ENCODE measurements around the gene CYP4V2.

The CYP4V2 gene

GRCh38 chr4:186201535-186202230 lies 10.3 kb downstream of the CYP4V2 start:
- peak; percentile 46 to 50 (median 47) for TF ChIP-seq CTCF (IDR thresholded peaks at IDR 0.05; ENCODE audit: unreplicated experiment in 3 of 3)
- peaks cover 15% of the 10 kb centered on the region for H3K36me3 Mint-ChIP-seq (ENCODE audit: low read depth)
- H3K9me3 Mint-ChIP-seq: peaks cover 5% of the 10 kb centered on the region
- H3K27me3 Mint-ChIP-seq (ENCODE audit: low read depth): peaks cover 3% of the 10 kb centered on the region
- H3K4me3 Mint-ChIP-seq: no peak overlapping the region
- no peak overlapping the region for H3K27ac Mint-ChIP-seq
- H3K4me1 Mint-ChIP-seq: peaks cover 11% of the 10 kb centered on the region

- peaks cover 5% of the 10 kb centered on the region for H3K9me3 Mint-ChIP-seq
- TF ChIP-seq CTCF (IDR thresholded peaks at IDR 0.05; ENCODE audit: unreplicated experiment in 3 of 3): no peak
Measured at GRCh38 chr4:186202490-186203140, 11.2 kb downstream of the CYP4V2 start.

GRCh38 chr4:186203406-186203805 lies 12.0 kb downstream of the CYP4V2 start:
- no peak for TF ChIP-seq CTCF (IDR thresholded peaks at IDR 0.05; ENCODE audit: unreplicated experiment in 3 of 3)

More at GRCh38 chr4:186202490-186203140, 11.2 kb downstream of the CYP4V2 start:
- Mint-ChIP-seq H3K27ac (peak overlapping the region in 2 of 3 experiments; percentile 10 to 81), H3K4me3 (no peak overlapping the region), H3K36me3 (ENCODE audit: low read depth) (peaks cover 7% of the 10 kb centered on the region), H3K27me3 (ENCODE audit: low read depth) (peaks cover 3% of the 10 kb centered on the region), H3K4me1 (peaks cover 11% of the 10 kb centered on the region)

GRCh38 chr4:186204103-186204559 lies 12.8 kb downstream of the CYP4V2 start:
- Mint-ChIP-seq H3K27ac (peak overlapping the region in 2 of 3 experiments; percentile 24 to 81), H3K4me1 (peaks cover 11% of the 10 kb centered on the region), H3K4me3 (no peak overlapping the region), H3K27me3 (ENCODE audit: low read depth) (peaks cover 3% of the 10 kb centered on the region), H3K9me3 (peaks cover 15% of the 10 kb centered on the region), H3K36me3 (ENCODE audit: low read depth) (peaks cover 13% of the 10 kb centered on the region)
- no peak for TF ChIP-seq CTCF (IDR thresholded peaks at IDR 0.05; ENCODE audit: unreplicated experiment in 3 of 3)

More at GRCh38 chr4:186203406-186203805, 12.0 kb downstream of the CYP4V2 start:
- H3K4me1 Mint-ChIP-seq: peaks cover 11% of the 10 kb centered on the region
- peaks cover 3% of the 10 kb centered on the region for H3K27me3 Mint-ChIP-seq (ENCODE audit: low read depth)
- no peak overlapping the region for H3K4me3 Mint-ChIP-seq
- peaks cover 8% of the 10 kb centered on the region for H3K9me3 Mint-ChIP-seq
- H3K36me3 Mint-ChIP-seq (ENCODE audit: low read depth): peaks cover 7% of the 10 kb centered on the region
- H3K27ac Mint-ChIP-seq: peak overlapping the region; percentile 24 to 81 (median 31)

GRCh38 chr4:186204686-186205085 lies 13.3 kb downstream of the CYP4V2 start:
- Mint-ChIP-seq H3K4me3 (no peak overlapping the region), H3K27ac (no peak overlapping the region), H3K27me3 (ENCODE audit: low read depth) (peaks cover 3% of the 10 kb centered on the region), H3K9me3 (peaks cover 19% of the 10 kb centered on the region), H3K4me1 (peaks cover 11% of the 10 kb centered on the region), H3K36me3 (ENCODE audit: low read depth) (peaks cover 17% of the 10 kb centered on the region)
- TF ChIP-seq CTCF (IDR thresholded peaks at IDR 0.05; ENCODE audit: unreplicated experiment in 3 of 3): no peak

All from nephron (organoid).